NCI-H146 treated with DMSO at 0.1 percent for 48 hours (cell line): Measurements from ENCODE around the gene MED15.

Experiments used
- DNase-seq: peaks from one replicate; lab custom pipeline; 2025; ENCODE audit not compliant: unreplicated experiment; lab: John Stamatoyannopoulos, UW

The MED15 gene

DNA sequence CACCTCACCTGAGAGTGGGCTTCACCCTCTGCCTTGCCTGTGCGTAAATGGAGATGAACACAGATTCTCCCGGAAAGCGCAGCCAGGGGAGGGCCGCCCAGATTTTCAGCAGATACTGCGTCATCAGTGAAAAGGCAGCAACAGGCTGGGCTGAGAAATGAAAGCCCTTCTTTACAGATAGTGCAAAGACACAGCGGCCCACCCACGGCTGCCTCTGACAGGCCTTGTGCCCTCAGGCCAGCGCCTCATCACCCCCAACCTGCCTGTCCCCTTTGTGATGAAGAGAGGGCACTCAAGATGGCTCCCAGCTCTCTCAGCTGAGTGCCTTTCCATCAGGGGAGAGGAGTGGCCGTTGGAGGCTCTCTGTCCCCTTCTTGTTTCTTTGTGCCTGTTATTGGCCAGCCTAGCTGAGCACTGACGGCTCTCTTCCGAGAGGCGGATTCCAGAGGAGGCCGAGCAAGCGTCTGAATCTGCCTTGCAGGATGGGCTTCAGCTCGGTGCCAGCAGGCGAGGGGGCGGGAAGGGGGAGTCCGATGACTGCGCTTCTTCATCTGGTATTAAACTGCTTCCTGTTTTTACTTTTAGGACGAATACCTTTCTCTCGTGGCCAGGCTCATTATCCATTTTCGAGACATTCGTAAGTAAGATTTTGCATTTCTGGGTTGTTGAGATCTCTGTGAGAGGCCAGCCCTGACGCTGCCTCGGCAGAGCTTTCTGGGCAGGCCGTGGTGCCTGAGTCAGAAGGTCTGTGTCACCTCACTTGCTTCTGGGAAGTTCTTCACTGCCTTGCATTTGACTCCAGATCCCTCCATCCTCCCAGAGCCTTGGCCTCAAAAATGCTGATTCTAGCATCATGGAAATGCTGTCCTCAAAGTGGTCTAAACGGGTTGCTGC, 43.7 kb downstream of the MED15 start:
- no peak for DNase-seq

DNA sequence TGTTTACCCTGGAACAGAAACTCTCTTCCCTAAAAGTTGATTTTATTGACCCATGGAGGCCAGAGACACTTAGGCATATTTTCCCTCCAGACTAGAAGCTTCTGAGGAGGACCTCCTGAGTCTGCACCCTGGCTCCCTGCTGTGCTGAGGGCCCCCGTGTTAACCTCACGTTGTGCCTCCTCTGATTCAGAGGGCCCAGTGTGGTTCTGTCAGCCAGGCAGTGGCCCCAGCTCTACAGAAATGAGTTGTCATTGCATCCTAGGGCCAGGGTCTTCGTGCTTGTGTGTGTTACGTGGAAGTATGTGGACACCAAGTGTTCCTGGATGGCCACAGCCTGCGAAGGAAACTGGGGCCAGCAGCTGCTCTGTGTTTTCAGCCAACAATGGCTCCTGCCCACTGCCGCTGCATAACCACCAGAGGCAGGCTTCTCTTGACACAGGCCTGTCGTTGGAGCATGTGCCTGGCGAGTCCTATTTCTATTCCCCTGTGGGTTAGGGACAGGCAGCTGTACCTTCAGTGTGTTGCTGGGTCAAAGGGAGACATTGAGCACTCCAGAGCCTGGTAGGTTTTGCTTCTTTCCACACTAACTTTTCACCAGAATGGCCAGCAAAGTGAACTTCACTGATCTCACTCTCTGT, 44.5 kb downstream of the MED15 start:
- DNase-seq: no peak

DNA sequence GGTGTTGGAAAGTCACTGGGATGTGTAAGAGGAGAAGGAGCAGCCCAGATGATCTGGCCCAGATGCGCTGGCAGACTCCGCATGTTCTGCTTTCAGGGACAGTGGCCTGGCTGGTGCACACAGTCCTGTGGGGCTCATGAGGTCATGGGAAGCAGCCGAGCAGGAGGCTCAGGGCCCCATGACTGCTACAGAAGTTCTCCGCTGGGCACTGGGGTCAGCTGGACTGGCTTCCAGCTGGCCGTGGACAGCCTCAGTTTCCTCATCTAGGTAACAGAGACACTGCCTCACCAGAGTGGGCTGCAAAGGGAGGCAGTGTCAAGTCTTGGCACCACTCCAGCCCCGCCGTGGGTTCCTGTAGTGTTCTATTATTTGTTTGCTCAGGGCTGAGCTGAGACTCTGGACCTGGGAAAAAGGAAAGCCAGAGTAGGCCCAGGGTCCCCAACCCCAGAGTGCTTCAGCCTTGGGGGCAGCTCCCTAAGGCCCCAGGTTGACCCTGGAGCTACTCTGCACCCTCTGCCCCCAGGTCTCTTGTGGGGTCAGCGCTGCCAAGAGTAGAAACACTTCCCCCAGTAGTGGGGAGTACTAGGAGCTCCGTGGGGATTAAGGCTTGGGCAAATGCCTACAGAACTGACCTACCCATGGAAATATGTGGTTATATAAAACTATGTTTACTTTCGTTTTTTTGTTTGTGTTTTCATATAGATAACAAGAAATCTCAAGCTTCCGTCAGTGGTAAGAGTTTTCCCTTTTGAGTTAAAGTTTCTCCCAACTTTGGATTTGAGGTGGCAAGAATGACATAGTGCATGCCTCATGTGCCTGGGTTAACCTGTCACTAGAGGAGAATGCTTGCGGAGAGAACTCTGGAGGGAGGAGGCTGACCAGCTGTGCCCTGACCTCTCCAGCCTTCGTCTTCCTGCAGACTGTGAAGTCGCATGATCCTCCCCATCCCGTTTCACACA, 45.3 kb downstream of the MED15 start:
- no peak for DNase-seq

DNA sequence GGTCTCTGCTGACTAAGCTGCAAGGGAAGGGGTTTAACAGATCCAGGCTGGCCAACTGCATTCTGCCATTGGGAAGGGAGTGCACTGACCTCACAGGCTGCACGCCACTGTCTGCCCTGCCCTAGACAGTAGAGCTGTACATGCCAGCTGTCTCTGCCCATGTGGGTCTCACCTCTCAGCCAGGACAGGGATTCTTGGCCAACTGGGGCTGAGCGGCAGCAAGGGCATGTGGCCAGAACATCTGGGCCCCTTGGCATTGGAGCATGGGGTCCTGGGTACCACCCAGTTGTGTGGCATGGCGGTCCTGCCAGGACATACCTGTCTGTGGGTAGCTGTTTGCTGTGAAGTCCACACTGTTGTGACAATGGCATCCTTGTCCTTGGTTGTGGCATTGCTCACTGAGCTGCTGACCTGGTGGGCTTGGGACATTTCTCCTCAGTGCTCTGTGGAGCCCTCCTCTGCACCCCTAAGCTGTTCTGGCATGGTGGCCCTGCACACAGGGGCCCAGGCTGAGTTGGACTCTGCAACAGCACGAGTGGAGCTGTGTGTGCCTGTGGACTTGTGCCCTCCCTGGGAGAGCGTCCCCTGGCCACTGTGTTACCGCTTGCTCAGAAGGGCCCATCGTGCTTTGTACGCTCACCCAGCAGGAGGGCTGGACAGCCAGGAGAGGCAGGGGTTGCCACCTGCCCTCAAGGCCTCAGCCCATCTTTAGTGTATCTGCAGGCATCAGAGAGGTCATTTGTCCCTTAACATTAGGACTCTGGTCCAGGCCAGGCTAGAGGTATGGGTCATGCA, 46.7 kb downstream of the MED15 start:
- DNase-seq: no peak

DNA sequence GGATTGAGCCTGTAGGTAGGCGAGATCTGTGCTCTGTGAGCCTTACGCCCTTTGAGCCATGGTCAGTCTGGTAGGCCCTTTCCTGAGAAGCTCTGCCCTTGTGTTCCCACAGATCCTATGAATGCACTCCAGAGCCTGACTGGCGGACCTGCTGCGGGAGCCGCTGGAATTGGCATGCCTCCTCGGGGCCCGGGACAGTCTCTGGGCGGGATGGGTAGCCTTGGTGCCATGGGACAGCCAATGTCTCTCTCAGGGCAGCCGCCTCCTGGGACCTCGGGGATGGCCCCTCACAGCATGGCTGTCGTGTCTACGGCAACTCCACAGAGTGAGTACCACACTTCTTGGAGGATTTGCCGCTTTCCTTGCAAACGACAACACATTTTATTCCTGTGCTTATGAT, 47.4 kb downstream of the MED15 start:
- no peak for DNase-seq

DNA sequence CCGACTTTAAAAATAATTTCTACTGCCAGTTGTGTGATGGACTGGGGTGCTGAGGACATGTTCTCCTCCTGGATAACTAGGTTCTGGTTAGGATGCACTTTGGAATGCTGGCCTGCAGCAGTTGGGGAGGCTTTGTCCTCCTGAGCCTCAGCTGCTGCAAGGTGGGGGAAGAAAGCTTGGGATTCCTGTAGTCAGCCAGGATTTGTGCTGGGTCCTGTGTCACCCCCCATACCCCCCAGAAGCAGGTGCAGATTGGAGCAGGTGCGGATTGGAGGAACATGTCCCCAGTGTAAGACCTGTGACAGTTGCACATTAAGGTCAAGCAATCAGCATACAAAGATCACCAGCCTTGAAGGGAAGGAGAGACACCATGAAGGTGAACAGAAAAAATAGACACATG, 51.1 kb downstream of the MED15 start:
- no peak for DNase-seq

DNA sequence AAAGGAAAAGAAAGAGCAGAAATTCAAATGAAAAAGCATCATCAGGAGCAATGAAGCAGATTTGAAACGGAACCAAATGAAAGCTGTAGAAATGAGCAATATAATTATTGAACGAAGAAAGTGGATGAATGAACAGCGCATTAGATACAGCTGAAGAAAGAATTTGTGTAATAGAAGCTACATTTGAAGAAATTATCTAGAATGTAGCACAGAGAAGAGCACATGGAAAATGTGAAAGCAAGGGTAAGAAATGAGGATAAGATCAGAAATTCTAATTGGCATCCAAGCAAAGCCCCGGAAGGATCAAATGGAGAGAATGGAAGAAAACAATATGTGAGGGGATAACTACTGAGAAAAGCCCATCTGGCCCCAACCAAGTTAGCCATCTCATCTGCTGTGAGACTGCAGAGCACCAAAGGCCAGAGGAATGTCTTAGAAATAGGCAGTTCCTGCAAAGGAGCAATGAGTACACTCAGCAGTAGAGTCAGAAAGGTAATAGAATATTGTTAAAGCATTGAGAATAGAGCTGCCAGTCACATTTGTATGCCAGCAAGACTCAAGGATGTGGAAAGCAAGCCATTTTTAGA, 51.9 kb downstream of the MED15 start:
- no peak for DNase-seq

DNA sequence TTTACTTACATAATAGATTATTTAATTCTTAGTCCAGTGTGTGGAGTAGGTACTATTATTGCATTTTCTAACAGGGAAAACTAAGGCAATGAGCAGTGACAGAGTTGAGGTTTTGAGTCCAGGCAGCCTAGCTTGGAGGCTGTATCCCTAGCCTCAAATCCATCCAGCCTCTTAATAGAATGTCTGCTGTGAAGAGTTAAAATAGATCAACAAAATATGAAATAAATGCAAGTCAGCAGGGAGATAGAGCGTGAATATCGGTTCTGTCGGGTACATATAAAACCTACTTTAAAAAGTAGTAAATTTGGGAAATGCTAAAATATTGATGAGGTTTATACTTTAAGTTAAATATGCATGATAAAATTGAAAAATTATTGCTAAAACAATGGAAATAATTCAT, 53.3 kb downstream of the MED15 start:
- no peak for DNase-seq

DNA sequence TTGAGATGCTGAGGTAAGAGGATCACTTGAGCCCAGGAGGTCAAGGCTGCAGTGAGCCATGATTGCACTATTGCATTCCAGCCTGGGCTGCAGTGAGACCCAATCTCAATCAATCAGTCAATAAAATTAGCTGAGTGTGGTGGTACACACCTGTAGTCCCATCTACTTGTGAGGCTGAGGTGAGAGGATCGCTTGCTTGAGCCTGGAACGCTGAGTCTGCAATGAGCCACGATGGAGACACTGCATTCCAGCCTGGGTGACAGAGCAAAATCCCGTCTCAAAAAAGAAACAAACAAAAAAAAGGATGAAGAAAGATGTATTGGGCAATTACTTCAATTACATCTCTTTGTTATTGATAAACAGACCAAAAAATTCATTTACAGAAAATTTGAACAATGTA, 54.5 kb downstream of the MED15 start:
- no peak for DNase-seq

DNA sequence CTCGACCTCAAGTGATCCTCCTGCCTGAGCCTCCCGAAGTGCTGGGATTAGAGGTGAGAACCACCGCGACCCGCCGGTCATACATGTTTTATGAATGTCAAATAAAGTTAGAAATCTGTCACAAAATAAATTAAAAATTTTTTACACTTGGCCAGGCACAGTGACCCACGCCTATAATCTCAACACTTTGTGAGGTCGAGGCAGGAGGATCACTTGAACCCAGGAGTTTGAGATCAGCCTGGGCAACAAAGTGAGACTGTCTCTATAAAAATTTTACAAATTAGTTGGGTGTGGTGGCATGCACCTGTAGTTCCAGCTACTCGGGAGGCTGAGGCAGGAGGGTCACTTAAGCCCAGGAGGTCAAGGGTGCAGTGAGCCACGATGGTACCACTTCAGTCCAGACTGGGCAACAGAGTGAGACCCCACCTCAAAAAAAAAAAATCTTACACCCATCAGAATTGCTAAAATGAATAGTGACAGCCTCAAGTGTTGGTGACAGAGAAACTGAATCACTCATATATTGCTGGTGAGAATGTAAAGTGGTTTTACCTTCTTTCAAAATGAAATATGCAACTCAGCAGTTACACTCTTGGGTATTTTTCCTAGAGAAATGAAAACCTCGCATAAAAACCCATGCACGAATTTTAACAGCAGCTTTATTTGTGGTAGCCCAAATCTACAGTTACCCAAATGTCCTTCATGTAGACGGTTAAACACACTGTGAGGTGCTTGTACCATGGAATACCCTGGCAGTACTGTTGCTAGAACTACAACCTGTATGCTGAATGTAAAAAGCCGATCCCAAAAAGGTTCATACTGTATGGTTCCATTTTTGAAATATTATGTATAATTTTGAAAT, 55.4 kb downstream of the MED15 start:
- DNase-seq: no peak

DNA sequence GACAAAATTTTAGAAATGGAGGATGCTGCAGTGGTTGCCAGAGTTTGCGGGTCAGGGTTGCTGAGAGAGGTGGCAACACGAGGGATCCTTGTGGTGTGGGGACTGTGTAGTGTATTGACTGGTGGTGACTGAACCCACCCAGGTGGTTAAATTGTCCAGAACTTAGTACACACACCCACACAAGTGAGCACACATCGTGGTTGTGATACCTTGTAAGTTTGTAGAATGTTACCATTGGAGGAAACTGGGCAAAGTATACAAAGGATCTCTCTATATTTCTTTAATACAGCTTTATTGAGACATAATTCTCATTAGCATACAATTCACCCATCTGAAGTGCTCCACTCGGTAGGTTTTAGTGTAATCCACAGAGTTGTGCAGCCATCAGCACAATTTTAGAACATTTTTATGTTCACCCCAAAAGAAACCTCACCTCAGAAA, 56.1 kb downstream of the MED15 start:
- DNase-seq: no peak

DNA sequence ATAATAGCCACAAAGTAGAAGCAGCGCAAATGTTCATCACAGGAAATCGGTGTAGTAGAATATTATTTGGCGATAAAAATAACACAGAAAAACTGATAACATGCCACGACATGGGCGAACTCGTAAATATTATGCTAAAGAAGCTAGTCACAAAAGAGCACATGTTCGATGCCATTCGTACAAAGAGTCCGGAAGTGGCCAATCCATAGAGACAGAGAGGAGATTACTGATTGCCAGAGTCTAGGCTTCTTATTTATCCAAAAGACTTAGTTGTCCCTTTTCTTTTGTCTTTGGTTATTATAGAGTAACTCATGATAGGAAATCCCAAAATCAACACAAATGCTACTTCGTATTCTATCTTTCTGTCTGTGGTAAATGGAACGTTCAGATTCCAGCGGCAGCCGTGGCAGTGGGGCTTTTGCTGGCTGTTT, 56.5 kb downstream of the MED15 start:
- DNase-seq: no peak

DNA sequence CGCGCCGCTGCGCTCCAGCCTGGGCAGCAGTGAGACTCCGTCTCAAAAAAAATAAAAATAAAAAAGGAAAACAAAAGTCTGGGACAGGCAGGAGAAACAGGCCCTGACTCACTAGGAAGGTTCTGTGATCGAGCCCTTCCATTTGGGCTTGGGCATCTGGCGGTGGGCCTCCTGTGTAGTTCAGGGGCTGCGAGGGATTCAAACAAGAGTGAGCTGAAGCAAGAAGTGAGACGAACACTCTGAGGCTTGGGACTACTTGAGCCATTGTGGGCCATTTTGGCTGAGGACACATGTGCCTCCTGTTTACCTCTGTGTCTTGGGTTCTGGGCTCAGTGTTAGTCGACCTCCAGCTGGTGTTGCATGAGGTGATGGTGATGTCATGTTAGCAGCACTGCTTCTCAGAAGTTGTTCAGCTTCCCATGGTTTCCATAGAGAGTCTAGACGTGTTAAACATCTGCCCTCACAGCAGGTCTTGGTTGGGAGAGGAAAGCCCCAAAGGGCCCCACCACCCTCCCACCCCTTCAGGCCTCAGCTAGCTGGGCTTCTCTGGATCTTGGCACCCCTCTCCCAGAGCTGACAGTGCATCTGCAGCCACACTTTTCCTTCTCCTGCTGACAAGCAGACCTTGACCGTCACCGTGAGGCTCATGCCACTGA, 57.8 kb downstream of the MED15 start:
- DNase-seq: no peak

DNA sequence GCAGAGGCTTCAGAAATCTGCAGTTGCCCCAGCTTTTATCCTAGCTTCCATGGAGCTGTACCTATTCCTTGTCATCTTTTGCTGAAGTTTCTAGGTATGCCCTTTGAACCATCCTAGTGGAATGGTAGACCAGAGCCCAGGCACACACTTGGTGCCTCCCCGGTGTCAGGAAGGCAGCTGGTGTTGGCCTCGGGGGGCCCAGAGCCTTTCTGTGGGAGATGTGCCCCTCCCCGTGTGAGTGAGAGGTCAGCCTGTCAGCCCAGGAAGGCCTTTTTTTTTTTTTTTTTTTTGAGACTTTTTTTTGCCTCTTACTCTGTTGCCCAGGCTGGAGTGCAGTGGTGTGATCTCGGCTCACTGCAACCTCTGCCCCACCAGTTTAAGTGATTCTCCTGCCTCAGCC, 58.4 kb downstream of the MED15 start:
- no peak for DNase-seq

DNA sequence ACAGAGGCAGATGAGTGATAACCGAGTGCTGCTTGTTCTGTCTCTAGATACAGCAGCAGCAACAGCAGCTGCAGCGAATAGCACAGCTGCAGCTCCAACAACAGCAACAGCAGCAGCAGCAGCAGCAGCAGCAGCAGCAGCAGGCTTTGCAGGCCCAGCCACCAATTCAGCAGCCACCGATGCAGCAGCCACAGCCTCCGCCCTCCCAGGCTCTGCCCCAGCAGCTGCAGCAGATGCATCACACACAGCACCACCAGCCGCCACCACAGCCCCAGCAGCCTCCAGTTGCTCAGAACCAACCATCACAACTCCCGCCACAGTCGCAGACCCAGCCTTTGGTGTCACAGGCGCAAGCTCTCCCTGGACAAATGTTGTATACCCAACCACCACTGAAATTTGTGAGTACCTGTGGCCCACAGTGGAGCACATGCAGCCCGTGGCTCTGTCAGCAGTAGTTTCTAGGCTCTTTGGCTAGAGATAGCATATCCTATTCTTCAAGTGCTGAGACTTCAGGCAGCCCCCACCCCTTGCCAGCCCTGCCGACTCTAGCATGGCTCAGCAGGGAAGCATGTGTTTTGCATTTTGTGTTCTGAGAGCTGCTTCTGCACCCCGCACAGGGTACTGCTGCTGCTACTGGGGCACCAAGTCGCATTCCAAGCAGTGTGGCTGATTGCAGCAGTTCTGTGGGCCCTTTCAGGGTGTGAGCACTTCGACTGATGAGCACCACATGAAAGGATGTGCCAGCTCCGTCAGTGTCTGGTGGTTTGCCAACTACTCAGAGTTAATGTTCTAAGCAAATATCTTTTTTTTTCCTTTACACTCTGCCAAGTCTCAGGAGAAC, 59.2 kb downstream of the MED15 start:
- no peak for DNase-seq

DNA sequence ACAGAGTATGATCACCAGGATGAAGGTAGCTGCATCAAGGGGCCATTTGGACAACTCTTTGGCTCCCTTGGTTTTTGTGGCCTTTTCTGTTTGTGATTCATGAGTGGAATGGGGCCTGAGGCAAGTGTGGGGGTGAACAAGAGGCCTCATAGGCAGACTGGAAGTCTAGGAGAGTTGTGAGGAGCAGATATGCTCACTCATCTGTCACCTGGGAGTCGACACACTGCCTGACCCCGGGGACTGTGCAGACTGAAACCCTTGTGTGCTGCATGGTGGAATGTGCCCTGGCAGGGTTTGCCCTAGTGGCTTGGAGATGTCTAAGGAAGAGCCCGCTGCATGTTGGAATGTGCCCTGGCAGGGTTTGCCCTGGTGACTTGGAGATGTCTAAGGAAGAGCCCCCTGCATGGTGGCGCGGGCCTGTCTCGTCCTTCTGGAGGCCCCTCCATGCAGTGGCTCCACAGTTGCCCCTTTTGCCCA, 60.0 kb downstream of the MED15 start:
- no peak for DNase-seq

DNA sequence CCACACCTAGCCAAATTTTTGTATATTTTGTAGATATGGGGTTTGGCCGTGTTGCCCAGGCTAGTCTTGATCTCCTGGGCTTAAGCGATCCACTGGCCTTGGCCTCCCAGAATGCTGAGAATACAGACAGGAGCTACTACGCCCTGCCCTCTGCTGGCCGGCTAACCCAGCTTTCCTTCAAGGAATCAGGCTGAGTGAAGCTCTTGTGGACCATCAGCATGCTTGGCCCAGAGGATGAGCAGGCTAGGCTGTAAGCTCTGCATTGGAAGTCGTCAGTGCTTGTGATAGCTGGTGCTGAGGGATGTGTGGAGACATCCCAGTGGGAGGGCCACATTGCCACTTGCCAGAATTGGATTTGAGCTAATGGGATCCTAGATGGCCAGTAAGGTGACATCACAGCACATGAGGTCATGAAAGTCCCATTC, 60.6 kb downstream of the MED15 start:
- no peak for DNase-seq
